Activated T-helper 2 cell treated with anti-CD3 and anti-CD28 coated beads, Interferon-gamma antibody, Interleukin-2, Interleukin-4, amounts not matched to agents 10 μg/mL and 5 μg/mL and 100 μg/mL, durations not matched to agents 14 hours and 24 hours and 36 hours (primary cell): Measurements from ENCODE around the gene ZNF90. TPM values are rescaled to one million over a fixed set of nuclear protein-coding genes. Genes with fewer than 3 reads are reported as not detected.
"Not testable (repeated sequence)": the region's sequence is repeated elsewhere in the genome, so short reads cannot be mapped to it uniquely, and the experiment has no call there.

ENCODE experiments used
- DNase-seq: peaks from one replicate; pipeline ENCODE4 v3.0.0; 2021; ENCODE audit warnings: low spot score
- H3K27ac Mint-ChIP-seq: one replicate; pipeline ENCODE4 v1.8.0; 2021; ENCODE audit warnings: mixed read lengths
- H3K27me3 Mint-ChIP-seq: one replicate; pipeline ENCODE4 v1.8.0; 2021; ENCODE audit warnings: low read depth, mixed read lengths
- H3K36me3 Mint-ChIP-seq: one replicate; pipeline ENCODE4 v1.8.0; 2021; ENCODE audit warnings: low read depth, mixed read lengths
- H3K4me1 Mint-ChIP-seq: one replicate; pipeline ENCODE4 v1.8.0; 2021; ENCODE audit warnings: low read depth, mixed read lengths
- H3K4me3 Mint-ChIP-seq: one replicate; pipeline ENCODE4 v1.8.0; 2021; ENCODE audit warnings: low read depth, mild to moderate bottlenecking, moderate library complexity, mixed read lengths
- H3K9me3 Mint-ChIP-seq: one replicate; pipeline ENCODE4 v1.8.0; 2021; ENCODE audit warnings: mixed read lengths
- intact Hi-C: fragments of 100-400 bp; cut with micrococcal nuclease; formaldehyde crosslinking; loops from one replicate; pipeline ENCODE4 v1.15.1; 2023
- total RNA-seq: library from RNA; stranded (reverse); gene quantifications from 2 replicates; pipeline ENCODE4 v1.2.3, GENCODE V29; 2022

The ZNF90 gene
- total RNA-seq, 1 donor from 2014 or later = 3.2 TPM

DNA sequence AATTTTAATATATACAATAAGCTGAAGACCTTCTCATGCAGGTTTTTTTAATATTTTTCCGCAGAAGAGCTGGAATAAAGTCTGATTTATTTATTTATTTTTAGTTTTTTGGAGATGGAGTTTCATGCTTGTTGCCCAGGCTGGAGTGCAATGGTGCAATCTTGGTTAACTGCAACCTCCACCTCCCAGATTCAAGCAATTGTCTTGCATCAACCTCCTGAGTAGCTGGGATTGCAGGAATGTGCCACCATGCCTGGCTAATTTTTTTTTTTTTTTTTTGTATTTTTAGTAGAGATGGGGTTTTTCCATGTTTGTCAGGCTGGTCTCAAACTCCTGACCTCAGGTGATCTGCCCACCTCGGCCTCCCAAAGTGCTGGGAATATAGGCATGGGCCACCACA lies 55.1 kb downstream of the ZNF90 start:
- not testable (repeated sequence) for H3K4me3 Mint-ChIP-seq

DNA sequence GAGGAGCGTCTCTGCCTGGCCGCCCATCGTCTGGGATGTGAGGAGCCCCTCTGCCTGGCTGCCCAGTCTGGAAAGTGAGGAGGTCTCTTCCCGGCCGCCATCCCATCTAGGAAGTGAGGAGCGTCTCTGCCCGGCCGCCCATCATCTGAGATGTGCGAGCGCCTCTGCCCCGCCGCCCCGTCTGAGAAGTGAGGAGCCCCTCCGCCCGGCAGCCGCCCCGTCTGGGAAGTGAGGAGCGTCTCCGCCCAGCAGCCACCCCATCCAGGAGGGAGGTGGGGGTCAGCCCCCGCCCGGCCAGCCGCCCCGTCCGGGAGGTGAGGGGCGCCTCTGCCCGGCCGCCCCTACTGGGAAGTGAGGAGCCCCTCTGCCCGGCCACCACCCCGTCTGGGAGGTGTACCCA lies 59.9 kb downstream of the ZNF90 start:
- H3K9me3 Mint-ChIP-seq = peaks cover 54% of the 10 kb centered on the region
- DNase-seq, H3K27me3 Mint-ChIP-seq, H3K4me3 Mint-ChIP-seq, H3K36me3 Mint-ChIP-seq, intact Hi-C loops, H3K4me1 Mint-ChIP-seq, H3K27ac Mint-ChIP-seq: not testable (repeated sequence)

More for the DNA sequence above, 55.1 kb downstream of the ZNF90 start:
- H3K36me3 Mint-ChIP-seq, H3K27me3 Mint-ChIP-seq, H3K4me1 Mint-ChIP-seq, DNase-seq, intact Hi-C loops, H3K27ac Mint-ChIP-seq: not testable (repeated sequence)
- H3K9me3 Mint-ChIP-seq = peaks cover 44% of the 10 kb centered on the region

DNA sequence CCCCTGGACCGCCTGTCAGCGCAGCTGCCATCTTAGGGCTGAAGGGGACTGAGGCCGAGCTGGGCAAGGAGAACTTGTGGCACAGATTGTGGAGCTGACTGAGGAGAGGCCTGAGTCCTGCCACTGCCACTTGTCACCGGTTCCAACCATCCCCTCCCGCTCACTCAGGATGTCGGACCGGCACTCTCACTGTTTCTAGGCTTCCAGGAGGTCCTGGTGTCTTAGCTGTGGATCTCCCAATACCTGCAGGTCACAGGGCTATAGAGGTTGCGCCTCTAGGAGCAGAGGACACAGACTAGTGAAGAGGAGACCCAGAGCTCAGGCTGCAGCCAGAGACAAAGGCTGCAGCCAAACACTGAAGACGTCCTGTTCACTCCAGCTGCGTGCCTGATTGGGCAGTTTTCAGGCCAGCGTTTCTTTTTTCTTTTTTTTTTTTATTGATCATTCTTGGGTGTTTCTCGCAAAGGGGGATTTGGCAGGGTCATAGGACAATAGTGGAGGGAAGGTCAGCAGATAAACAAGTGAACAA lies 73.9 kb downstream of the ZNF90 start:
- intact Hi-C loops = no loop called here
- peaks cover 40% of the 10 kb centered on the region for H3K9me3 Mint-ChIP-seq
- H3K27me3 Mint-ChIP-seq = no peaks in the 10 kb centered on the region
- no peak overlapping the region for H3K4me3 Mint-ChIP-seq
- H3K4me1 Mint-ChIP-seq = no peaks in the 10 kb centered on the region
- no peaks in the 10 kb centered on the region for H3K36me3 Mint-ChIP-seq
- H3K27ac Mint-ChIP-seq = no peak overlapping the region
- no peak for DNase-seq

DNA sequence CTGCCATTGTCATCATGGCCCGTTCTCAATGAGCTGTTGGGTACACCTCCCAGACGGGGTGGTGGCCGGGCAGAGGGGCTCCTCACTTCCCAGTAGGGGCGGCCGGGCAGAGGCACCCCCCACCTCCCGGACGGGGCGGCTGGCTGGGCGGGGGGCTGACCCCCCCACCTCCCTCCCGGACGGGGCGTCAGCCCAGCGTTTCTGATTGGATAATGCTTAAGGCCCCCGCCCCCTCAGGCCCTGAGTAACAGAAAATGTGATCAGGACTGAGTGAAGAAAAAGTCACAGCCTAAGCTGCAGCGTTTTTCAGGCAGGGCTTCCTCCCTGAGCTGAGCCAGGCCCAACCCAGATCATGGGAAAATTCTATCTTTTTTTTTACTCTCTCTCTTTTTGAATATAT lies 74.7 kb downstream of the ZNF90 start:
- H3K4me1 Mint-ChIP-seq, H3K36me3 Mint-ChIP-seq, H3K27me3 Mint-ChIP-seq, H3K4me3 Mint-ChIP-seq, DNase-seq, H3K27ac Mint-ChIP-seq, intact Hi-C loops: not testable (repeated sequence)
- peaks cover 36% of the 10 kb centered on the region for H3K9me3 Mint-ChIP-seq

DNA sequence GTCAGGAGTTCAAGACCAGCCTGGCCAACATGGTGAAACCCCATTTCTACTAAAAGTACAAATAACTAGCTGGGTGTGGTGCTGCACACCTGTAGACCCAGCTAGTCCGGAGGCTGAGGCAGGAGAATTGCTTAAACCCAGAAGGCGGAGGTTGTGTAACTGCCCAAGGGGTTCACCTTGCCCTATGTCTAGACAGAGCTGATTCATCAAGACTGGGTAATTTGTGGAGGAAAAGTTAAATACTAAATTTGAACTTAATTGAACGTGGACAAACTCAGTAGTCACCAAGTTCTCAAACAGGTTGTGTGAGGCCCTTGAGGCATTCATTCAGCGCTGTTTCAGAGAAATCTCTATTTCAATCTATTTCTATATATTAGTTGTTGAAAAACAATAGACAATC lies 75.5 kb downstream of the ZNF90 start:
- Mint-ChIP-seq H3K36me3 (no peaks in the 10 kb centered on the region), H3K4me3 (no peak overlapping the region), H3K27me3 (no peaks in the 10 kb centered on the region), H3K4me1 (no peaks in the 10 kb centered on the region), H3K27ac (no peak overlapping the region), H3K9me3 (peaks cover 38% of the 10 kb centered on the region)
- no peak for DNase-seq
- intact Hi-C loops = no loop called here

DNA sequence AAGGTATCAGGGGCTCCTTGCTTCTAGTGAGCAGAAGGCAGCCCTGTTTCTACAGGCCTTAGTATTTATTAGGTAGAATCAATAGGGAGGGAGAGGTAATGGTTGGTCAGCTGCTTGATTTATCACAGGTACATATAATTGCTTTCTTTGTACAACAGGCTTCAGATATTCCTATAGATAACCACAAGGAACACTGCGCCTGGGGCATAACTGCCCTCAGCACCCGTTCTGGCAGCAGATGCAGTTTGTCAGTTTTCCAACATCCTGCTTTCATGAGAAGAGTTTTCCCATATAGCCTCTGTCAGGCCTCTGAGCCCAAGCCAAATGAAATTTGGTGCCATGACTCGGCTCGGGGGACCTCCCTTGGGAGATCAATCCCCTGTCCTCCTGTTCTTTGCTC lies 76.8 kb downstream of the ZNF90 start:
- no peaks in the 10 kb centered on the region for H3K4me1 Mint-ChIP-seq
- no peak overlapping the region for H3K4me3 Mint-ChIP-seq
- DNase-seq = no peak
- no peaks in the 10 kb centered on the region for H3K27me3 Mint-ChIP-seq
- no peaks in the 10 kb centered on the region for H3K36me3 Mint-ChIP-seq
- H3K9me3 Mint-ChIP-seq = peaks cover 51% of the 10 kb centered on the region
- intact Hi-C loops = no loop called here
- no peak overlapping the region for H3K27ac Mint-ChIP-seq

DNA sequence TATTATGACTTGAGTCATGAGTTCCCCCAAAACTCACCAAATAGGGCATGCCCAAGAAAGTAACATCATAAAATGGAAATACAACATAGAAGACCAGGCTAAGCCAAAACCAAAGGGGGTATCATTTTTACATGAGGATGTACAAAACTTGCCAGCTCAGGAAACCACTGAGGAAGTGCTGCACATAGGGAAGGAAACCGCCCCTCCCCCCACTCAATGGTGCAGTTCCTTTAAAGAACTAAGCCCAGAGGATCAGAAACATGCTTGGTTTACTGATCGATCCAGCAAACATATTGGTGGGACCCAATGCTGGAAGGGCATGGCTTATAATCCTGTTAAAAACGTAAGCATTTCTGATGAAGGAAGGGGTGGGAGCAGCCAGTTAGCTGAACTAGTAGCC lies 85.0 kb downstream of the ZNF90 start:
- intact Hi-C loops = no loop called here
- peaks cover 2% of the 10 kb centered on the region for H3K4me1 Mint-ChIP-seq
- peaks cover 72% of the 10 kb centered on the region for H3K9me3 Mint-ChIP-seq
- DNase-seq = no peak
- H3K27me3 Mint-ChIP-seq = no peaks in the 10 kb centered on the region
- peaks cover 16% of the 10 kb centered on the region for H3K36me3 Mint-ChIP-seq
- no peak overlapping the region for H3K4me3 Mint-ChIP-seq
- H3K27ac Mint-ChIP-seq = no peak overlapping the region

DNA sequence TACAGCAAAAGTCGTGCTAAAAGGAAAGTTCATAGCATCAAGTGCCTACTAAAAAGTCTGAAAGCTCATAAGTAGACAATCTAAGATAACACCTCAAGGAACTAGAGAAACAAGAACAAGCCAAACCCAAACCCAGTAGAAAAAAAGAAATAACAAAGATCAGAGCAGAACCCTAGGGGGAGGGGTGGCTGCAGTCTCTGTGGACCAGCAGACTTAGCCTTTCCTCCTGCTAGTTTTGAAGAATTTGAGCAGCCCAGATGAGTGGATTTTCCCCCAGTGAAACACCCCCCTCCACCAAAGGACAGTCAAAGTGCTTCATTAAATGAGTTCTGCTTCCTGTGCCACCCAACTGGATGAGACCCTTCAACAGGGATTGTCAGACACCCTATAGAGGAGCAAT lies 86.7 kb downstream of the ZNF90 start:
- Mint-ChIP-seq H3K4me3 (no peak overlapping the region), H3K36me3 (peaks cover 27% of the 10 kb centered on the region), H3K27ac (no peak overlapping the region), H3K4me1 (peaks cover 2% of the 10 kb centered on the region), H3K9me3 (peaks cover 64% of the 10 kb centered on the region), H3K27me3 (no peaks in the 10 kb centered on the region)
- intact Hi-C loops = no loop called here
- no peak for DNase-seq

DNA sequence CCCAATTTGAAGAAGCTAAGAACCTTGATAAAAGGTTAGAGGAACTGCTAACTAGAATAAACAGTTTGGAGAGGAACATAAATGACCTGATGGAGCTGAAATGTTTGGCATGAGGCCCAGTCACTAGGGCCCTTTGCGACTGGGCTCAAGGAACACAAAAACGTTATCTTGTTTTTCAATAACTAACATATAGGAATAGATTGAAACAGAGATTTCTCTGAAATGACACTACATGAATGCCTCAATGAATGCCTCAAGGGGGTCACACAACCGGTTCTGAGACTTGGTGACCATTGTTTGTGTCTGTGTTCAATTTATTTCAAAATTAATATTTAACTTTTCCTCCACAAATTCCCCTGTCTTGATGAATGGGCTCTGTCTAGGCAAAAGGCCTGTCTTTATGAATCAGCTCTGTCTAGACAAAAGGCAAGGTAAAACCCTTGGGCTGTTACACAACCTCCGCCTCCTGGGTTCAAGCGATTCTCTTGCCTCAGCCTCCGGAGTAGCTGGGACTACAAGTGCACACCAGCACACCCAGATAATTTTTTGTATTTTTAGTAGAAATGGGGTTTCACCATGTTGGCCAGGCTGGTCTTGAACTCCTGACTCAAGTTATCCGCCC lies 88.3 kb downstream of the ZNF90 start:
- Mint-ChIP-seq H3K4me1 (peaks cover 2% of the 10 kb centered on the region), H3K36me3 (peaks cover 42% of the 10 kb centered on the region), H3K9me3 (peaks cover 59% of the 10 kb centered on the region), H3K4me3 (no peak overlapping the region), H3K27ac (no peak overlapping the region), H3K27me3 (no peaks in the 10 kb centered on the region)
- intact Hi-C loops = no loop called here
- no peak for DNase-seq

DNA sequence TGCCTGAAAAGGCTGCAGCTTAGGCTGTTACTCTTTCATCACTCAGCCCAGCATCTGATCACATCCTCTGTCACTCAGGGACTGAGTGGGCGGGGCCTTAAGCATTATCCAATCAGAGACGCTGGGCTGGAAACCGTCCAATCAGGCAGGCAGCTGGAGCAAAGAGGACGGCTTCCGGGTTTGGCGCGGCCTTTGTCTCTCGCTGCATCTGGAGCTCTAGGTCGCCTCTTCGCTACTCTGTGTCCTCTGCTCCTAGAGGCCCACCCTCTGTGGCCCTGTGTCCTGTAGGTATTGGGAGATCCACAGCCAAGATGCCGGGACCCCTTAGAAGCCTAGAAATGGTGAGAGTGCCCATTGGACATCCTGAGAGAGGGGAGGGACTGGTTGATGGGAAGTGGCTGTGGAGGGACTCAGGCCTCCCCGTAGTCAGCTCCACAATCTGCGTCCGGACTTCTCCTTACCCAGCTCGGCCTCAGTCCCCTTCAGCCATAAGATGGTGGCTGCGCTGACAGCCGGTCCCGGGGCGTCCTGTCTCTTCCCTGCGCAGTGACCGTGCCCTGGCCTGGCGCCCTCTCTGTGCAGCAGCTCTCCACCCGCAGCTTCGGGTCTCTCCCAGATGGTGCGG lies 89.3 kb downstream of the ZNF90 start, which contains the start of gene ZNF486:
ZNF486 (plus strand) TSS at position 195 of the 625 bp plus-strand sequence; CDS start at position 312, 117 bp downstream.
- peak; percentile 82 for DNase-seq
- H3K27me3 Mint-ChIP-seq = no peaks in the 10 kb centered on the region
- intact Hi-C loops = loop anchor here (1.0 kb wide), 1 partner anchor 71 kb away; no protein-coding TSS in a partner anchor
- H3K36me3 Mint-ChIP-seq = peaks cover 53% of the 10 kb centered on the region
- peaks cover 64% of the 10 kb centered on the region for H3K9me3 Mint-ChIP-seq
- H3K27ac Mint-ChIP-seq = peak within 1 kb of the TSS; percentile 93
- H3K4me1 Mint-ChIP-seq = peaks cover 2% of the 10 kb centered on the region
- H3K4me3 Mint-ChIP-seq = peak within 1 kb of the TSS; percentile 96

DNA sequence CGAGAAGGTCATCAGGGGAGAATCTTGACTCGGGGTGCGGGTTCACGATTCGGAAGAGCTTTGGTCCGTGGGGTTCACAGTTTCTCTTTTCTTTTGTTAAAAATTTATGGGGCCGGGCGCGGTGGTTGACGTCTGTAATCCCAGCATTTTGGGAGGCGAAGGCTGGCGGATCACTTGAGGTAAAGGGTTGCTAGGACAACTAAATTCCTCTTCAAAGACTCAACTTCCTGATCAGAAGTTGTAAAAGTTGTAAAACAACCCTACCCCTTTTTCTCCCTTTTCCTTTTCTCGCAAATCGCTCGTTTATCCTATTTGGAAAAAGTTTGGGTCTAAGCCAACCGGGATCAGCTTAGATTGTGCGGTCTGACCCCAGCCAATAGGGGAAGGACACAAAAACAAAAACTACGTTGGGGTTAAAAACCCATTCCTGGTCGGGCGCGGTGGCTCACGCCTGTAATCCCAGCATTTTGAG lies 89.9 kb downstream of the ZNF90 start:
- Mint-ChIP-seq H3K27me3 (no peaks in the 10 kb centered on the region), H3K4me3 (peak overlapping the region; percentile 96), H3K9me3 (peaks cover 62% of the 10 kb centered on the region), H3K4me1 (peaks cover 2% of the 10 kb centered on the region), H3K36me3 (peaks cover 58% of the 10 kb centered on the region), H3K27ac (peak overlapping the region; percentile 93)
- DNase-seq = no peak
- intact Hi-C loops = loop anchor here (1.0 kb wide), 1 partner anchor 71 kb away; no protein-coding TSS in a partner anchor
